ENCODE data around the gene TNIK.

TNIK gene

DNA sequence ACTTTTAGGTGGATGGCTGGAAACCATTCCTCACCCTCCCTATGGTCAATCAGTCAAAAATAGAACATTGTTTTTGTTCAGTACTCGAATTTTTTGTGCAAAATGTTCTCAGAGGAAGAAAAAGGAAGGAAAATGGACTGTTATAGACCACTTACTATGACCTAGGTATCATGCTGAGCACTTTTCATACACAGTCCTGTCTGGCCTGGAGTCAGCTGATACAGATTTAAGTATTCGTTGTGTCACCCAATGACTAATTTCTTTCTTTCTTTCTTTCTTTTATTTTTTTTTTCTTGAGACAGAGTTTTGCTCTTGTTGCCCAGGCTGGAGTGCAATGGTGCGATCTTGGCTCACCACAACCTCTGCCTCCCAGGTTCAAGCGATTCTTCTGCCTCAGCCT lies 29.1 kb upstream of the TNIK start:
- no peak for DNase-seq (ENCODE audit: low spot score in 2 of 2)
- Mint-ChIP-seq H3K9me3 (no peaks in the 10 kb centered on the region), H3K4me1 (peaks cover 17% of the 10 kb centered on the region), H3K36me3 (ENCODE audit: insufficient read depth) (peaks cover 6% of the 10 kb centered on the region), H3K27me3 (no peaks in the 10 kb centered on the region), H3K27ac (ENCODE audit: low read depth) (no peak overlapping the region), H3K4me3 (no peak overlapping the region)
- no peak for ATAC-seq (replicated peaks; ENCODE audit: extremely low read depth, poor library complexity, severe bottlenecking)

DNA sequence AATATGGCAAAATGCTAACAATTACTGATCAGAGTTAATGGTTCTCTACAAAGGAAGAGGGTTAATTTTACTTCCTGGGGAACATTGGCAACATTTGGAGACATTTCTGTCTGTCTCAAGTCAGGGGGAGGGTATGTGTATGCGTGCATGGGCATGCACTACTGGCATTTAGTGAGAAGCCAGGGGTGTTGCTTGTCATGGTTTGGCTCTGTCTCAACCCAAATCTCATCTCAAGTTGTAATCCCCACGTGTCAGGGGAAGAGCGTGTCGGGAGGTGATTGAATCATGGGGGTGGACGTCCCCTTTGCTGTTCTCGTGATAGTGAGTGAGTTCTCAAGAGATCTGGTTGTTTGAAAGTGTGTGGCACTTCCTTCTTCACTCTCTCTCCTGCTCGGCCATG lies 28.3 kb upstream of the TNIK start:
- H3K27ac Mint-ChIP-seq (ENCODE audit: low read depth): no peak overlapping the region
- peaks cover 14% of the 10 kb centered on the region for H3K4me1 Mint-ChIP-seq
- H3K27me3 Mint-ChIP-seq: no peaks in the 10 kb centered on the region
- H3K4me3 Mint-ChIP-seq: no peak overlapping the region
- DNase-seq (ENCODE audit: low spot score in 2 of 2) (no peak), ATAC-seq (replicated peaks; ENCODE audit: extremely low read depth, poor library complexity, severe bottlenecking) (no peak)
- no peaks in the 10 kb centered on the region for H3K9me3 Mint-ChIP-seq
- H3K36me3 Mint-ChIP-seq (ENCODE audit: insufficient read depth): peaks cover 6% of the 10 kb centered on the region

DNA sequence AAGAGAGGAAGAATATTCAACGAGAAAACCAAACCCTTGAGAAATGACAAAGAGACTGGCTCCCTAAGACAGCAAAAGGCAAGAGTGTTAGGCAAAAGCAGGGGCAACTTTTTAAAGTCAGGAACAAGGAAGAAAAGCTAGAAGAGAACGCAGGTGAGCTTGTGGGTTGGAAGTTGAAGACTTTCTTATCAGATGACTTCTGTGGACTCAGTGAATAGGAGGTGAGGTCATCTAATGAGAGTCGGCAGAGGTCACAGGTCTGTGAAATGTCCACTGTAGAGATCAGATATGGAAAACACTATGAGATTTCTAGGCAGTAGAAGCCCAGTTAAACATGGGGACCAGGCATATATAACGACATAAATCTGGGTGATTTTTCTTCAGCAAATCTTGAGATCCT lies 27.2 kb upstream of the TNIK start:
- Mint-ChIP-seq H3K27me3 (no peaks in the 10 kb centered on the region), H3K4me1 (peaks cover 10% of the 10 kb centered on the region), H3K27ac (ENCODE audit: low read depth) (no peak overlapping the region), H3K36me3 (ENCODE audit: insufficient read depth) (peaks cover 5% of the 10 kb centered on the region), H3K9me3 (no peaks in the 10 kb centered on the region), H3K4me3 (no peak overlapping the region)
- DNase-seq (ENCODE audit: low spot score in 2 of 2) (no peak), ATAC-seq (replicated peaks; ENCODE audit: extremely low read depth, poor library complexity, severe bottlenecking) (no peak)

DNA sequence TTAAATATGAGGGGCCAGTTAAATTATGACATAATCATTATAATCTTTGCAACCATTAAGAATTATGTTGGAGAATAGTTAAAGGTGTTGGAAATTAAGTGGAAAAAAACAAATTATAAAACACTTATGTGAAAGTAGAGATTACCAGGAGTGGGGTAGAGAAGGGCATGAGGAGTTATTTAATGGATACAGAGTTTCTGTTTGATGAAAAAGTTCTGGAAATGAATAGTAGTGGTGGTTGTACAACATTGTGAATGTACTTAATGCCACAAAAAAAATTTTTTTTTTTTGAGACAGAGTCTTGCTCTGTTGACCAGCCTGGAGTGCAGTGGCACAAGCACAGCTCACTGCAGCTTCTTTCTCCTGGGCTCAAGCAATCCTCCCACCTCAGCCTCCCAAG lies 25.1 kb upstream of the TNIK start:
- ATAC-seq (replicated peaks; ENCODE audit: extremely low read depth, poor library complexity, severe bottlenecking): no peak
- Mint-ChIP-seq H3K4me3 (no peak overlapping the region), H3K36me3 (ENCODE audit: insufficient read depth) (peaks cover 2% of the 10 kb centered on the region), H3K27ac (ENCODE audit: low read depth) (no peak overlapping the region), H3K27me3 (no peaks in the 10 kb centered on the region), H3K4me1 (peaks cover 9% of the 10 kb centered on the region), H3K9me3 (no peaks in the 10 kb centered on the region)
- DNase-seq (ENCODE audit: low spot score in 2 of 2): no peak

DNA sequence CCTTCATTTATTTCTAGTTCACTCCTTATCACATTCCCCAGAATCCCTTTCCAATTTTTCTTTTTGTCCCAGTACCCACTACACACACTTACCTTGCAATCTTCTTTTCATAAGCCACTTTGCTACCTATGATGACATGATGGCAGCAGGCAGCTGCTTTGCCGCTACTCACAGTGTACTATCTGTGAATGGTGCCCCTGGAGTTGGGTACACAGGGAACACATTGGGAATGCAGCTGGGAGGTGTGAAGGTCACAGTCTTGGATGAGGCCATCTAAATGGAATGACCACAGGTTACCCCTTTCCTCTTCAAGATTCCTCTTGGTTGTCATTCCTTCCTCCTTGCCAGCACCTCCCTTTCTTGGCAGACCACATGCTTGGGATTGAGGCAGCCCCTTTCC lies 20.8 kb upstream of the TNIK start:
- Mint-ChIP-seq H3K4me3 (peak overlapping the region; percentile 31), H3K36me3 (ENCODE audit: insufficient read depth) (peaks cover 2% of the 10 kb centered on the region), H3K27me3 (no peaks in the 10 kb centered on the region), H3K4me1 (peaks cover 13% of the 10 kb centered on the region), H3K27ac (ENCODE audit: low read depth) (peak overlapping the region; percentile 91), H3K9me3 (no peaks in the 10 kb centered on the region)
- DNase-seq (ENCODE audit: low spot score in 2 of 2): no peak
- ATAC-seq (replicated peaks; ENCODE audit: extremely low read depth, poor library complexity, severe bottlenecking): no peak

DNA sequence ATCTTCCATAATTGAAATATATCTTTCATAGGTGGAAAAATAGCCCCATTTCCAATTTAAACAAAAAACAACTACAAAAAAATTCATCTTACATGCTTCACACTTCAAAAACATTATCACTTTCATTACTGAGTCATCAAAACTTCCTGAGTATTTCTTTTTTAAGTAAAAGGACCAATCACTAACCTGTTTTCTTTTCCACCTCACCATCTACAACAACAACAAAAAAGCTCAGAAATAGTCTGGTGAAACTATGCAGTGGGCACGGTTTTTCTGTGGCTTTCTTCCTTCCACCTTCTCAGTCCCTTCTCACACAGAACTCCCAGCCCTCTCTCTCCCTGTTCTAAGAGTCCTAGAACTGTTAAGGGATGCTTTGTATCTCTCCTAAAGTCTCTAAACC lies 20.3 kb upstream of the TNIK start:
- Mint-ChIP-seq H3K4me1 (peaks cover 13% of the 10 kb centered on the region), H3K36me3 (ENCODE audit: insufficient read depth) (peaks cover 2% of the 10 kb centered on the region), H3K27ac (ENCODE audit: low read depth) (peak overlapping the region; percentile 91), H3K9me3 (no peaks in the 10 kb centered on the region), H3K4me3 (peak overlapping the region; percentile 31), H3K27me3 (no peaks in the 10 kb centered on the region)
- ATAC-seq (replicated peaks; ENCODE audit: extremely low read depth, poor library complexity, severe bottlenecking): peak; percentile 84
- DNase-seq (ENCODE audit: low spot score in 2 of 2): no peak

DNA sequence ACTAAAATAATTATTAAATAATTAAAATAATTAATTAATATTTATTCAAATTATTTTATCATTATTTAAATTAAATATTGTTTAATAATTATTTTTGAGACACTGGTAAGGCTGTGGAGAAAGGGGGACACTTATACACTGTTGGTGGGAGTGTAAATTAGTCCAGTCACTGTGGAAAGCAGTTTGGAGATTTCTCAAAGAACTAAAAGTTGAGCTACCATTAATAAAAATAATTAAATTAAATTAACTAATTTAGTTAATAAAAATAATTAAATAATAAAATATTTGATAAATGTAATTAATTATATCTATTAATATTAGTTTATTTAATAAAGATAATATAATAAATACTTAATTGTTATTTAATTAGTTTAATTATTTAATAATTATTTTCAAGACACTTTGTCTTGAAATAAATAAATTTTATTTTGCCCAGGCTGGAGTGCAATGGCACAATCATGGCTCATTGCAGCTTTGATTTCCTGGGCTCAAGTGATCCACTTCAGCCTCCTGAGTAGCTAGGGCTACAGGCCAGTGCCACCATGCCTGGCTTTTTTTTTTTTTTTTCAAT lies 16.4 kb upstream of the TNIK start:
- peaks cover 2% of the 10 kb centered on the region for H3K36me3 Mint-ChIP-seq (ENCODE audit: insufficient read depth)
- H3K27ac Mint-ChIP-seq (ENCODE audit: low read depth): no peak overlapping the region

DNA sequence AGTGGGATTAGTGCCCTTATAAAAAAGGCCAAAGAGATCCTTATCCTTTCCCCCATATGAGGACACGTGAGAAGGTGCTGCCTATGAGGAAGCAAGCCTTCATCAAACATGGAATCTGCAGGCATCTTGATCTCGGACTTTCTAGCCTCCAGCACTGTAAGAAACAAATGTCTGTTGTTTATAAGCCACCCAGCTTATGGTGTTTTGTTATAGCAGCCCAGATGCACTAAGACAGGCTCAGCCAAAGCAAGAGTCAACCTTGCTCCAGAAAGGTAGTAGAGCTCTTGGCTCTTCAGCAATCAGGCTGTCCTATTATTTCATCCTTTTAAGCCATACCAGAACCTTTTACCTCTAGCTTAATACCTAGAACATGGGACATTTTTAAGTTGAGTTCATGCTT lies 12.3 kb upstream of the TNIK start:
- Mint-ChIP-seq H3K27me3 (no peaks in the 10 kb centered on the region), H3K9me3 (no peaks in the 10 kb centered on the region), H3K27ac (ENCODE audit: low read depth) (no peak overlapping the region), H3K4me3 (no peak overlapping the region), H3K36me3 (ENCODE audit: insufficient read depth) (no peaks in the 10 kb centered on the region), H3K4me1 (no peaks in the 10 kb centered on the region)
- ATAC-seq (replicated peaks; ENCODE audit: extremely low read depth, poor library complexity, severe bottlenecking) (no peak), DNase-seq (ENCODE audit: low spot score in 2 of 2) (no peak)

More for the DNA sequence above, 16.4 kb upstream of the TNIK start:
- Mint-ChIP-seq H3K27me3 (no peaks in the 10 kb centered on the region), H3K4me1 (peaks cover 13% of the 10 kb centered on the region), H3K9me3 (no peaks in the 10 kb centered on the region), H3K4me3 (no peak overlapping the region)
- ATAC-seq (replicated peaks; ENCODE audit: extremely low read depth, poor library complexity, severe bottlenecking) (no peak), DNase-seq (ENCODE audit: low spot score in 2 of 2) (no peak)

DNA sequence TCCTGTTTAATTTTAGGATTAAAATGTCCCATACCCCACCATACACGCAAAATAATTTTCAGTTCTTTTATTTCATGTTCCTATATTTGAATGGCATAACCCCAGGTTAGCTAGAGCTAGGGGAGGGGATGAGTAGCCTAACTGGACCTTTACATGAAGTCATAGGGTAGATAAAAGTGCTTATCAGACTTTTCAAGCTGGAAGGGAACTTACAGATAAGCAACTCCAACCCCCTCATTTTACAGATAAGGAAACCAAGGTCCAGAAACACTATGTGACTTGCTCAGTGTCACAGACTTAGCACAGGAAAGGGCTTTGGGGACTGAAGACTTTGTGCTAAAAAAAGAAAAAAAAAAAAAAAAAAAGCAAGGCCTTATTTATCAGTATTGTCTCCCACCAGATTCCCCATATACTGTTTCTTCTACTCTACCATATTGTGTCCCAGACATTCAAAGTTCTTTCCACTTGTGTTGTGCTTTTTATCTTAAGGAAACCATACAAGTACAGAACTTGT lies 10.6 kb upstream of the TNIK start:
- no peak for DNase-seq (ENCODE audit: low spot score in 2 of 2)
- no peak overlapping the region for H3K27ac Mint-ChIP-seq (ENCODE audit: low read depth)
- H3K36me3 Mint-ChIP-seq (ENCODE audit: insufficient read depth): no peaks in the 10 kb centered on the region
- H3K9me3 Mint-ChIP-seq: no peaks in the 10 kb centered on the region
- H3K4me1 Mint-ChIP-seq: no peaks in the 10 kb centered on the region
- ATAC-seq (replicated peaks; ENCODE audit: extremely low read depth, poor library complexity, severe bottlenecking): no peak
- H3K27me3 Mint-ChIP-seq: no peaks in the 10 kb centered on the region
- H3K4me3 Mint-ChIP-seq: no peak overlapping the region

DNA sequence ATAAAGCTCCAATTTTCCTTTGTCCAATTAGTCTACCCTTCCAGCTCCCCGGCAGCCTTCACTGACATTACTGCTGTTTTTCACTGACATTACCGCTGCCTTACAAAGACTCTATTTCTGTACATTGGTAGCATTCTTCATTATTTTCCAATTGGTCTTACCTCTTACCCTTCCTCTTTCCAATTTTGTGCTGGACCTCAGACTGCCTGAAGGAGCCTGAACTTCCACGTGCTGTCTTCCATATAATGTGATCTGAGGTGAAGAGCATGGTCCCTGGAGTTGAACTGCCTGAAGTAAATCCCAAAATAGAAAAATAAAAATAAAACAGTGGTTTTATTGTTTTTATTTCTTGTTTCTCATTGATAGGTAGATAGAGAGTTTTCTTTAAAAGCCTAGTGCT lies 9.2 kb upstream of the TNIK start:
- no peak for ATAC-seq (replicated peaks; ENCODE audit: extremely low read depth, poor library complexity, severe bottlenecking)
- Mint-ChIP-seq H3K4me3 (no peak overlapping the region), H3K4me1 (no peaks in the 10 kb centered on the region), H3K27ac (ENCODE audit: low read depth) (no peak overlapping the region), H3K27me3 (no peaks in the 10 kb centered on the region), H3K36me3 (ENCODE audit: insufficient read depth) (no peaks in the 10 kb centered on the region), H3K9me3 (no peaks in the 10 kb centered on the region)
- no peak for DNase-seq (ENCODE audit: low spot score in 2 of 2)

DNA sequence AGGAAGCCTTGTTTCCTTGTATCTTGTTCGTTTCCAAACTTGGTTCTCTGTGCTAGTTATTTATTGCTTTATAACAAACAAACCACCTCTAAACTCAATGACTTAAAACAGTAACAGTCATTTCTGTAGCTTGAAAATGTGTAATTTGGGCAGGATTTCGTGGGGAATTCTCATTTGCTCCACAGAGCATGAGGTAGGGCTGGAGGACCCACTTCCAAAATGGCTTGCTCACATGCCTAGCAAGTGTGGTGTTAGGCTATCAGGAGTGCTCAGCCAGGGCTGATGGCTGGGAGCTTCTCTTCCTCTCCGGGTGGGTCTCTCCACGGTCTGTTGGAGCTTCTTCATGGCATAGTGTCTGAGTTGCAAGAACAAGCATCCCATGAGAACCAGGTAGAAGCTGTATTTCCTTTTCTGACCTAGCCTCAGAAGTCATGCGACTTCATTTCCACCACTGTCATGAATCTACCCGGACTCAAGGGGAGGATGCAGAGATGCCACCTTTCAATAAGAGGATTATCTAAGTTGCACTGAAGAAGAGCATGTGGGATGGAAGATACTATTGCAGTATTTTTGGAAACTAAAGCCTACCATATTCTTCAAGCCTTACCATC lies 8.2 kb upstream of the TNIK start:
- no peak overlapping the region for H3K27ac Mint-ChIP-seq (ENCODE audit: low read depth)
- H3K4me3 Mint-ChIP-seq: no peak overlapping the region
- no peak for ATAC-seq (replicated peaks; ENCODE audit: extremely low read depth, poor library complexity, severe bottlenecking)

DNA sequence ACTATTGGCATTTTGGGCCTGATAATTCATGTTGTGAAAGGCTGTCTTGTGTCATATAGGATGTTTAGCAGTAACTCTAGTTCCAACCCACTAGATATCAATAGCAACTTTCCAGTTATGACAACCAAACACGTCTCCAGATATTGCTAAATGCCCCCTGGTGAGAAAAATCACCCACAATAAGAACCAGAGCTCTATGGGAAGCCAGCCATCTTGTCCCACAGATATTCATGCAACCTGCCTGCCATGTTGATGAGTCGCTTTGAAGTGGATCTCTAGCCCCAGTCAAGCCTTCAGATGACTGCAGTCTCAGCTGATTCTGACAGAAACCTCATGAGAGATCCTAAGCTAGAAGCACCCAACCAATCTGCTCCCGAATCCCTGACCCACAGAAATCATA lies 5.6 kb upstream of the TNIK start:
- Mint-ChIP-seq H3K36me3 (ENCODE audit: insufficient read depth) (peaks cover 5% of the 10 kb centered on the region), H3K4me3 (no peak overlapping the region), H3K27me3 (no peaks in the 10 kb centered on the region), H3K4me1 (peaks cover 16% of the 10 kb centered on the region), H3K27ac (ENCODE audit: low read depth) (no peak overlapping the region), H3K9me3 (no peaks in the 10 kb centered on the region)
- DNase-seq (ENCODE audit: low spot score in 2 of 2) (no peak), ATAC-seq (replicated peaks; ENCODE audit: extremely low read depth, poor library complexity, severe bottlenecking) (no peak)

More for the DNA sequence above, 8.2 kb upstream of the TNIK start:
- Mint-ChIP-seq H3K27me3 (no peaks in the 10 kb centered on the region), H3K9me3 (no peaks in the 10 kb centered on the region), H3K36me3 (ENCODE audit: insufficient read depth) (no peaks in the 10 kb centered on the region), H3K4me1 (no peaks in the 10 kb centered on the region)
- DNase-seq (ENCODE audit: low spot score in 2 of 2): no peak

DNA sequence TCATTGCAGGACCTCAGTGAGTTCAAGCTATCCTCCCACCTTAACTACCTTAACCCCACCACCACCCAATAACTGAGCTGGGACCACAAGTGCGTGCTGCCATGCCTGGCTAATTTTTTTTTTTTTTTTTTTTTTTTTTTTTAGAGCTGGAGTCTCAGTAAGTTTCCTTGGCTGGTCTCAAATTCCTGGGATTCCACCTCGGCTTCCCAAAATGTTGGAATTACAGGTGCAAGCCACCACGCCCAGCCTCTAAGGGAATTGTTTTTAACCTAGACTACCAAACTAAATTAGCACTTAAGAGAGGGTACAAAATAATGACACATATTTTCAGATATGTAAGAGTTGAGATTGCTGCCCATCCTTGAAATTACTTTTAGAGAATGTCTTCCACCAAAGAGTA lies 4.3 kb upstream of the TNIK start:
- Mint-ChIP-seq H3K9me3 (no peaks in the 10 kb centered on the region), H3K4me3 (no peak overlapping the region), H3K27me3 (no peaks in the 10 kb centered on the region), H3K36me3 (ENCODE audit: insufficient read depth) (peaks cover 15% of the 10 kb centered on the region), H3K4me1 (peaks cover 19% of the 10 kb centered on the region), H3K27ac (ENCODE audit: low read depth) (no peak overlapping the region)
- DNase-seq (ENCODE audit: low spot score in 2 of 2) (no peak), ATAC-seq (replicated peaks; ENCODE audit: extremely low read depth, poor library complexity, severe bottlenecking) (no peak)

All from central memory CD8-positive, alpha-beta T cell (primary cell).